ENCODE measurements around the gene GBF1.

The GBF1 gene

DNA sequence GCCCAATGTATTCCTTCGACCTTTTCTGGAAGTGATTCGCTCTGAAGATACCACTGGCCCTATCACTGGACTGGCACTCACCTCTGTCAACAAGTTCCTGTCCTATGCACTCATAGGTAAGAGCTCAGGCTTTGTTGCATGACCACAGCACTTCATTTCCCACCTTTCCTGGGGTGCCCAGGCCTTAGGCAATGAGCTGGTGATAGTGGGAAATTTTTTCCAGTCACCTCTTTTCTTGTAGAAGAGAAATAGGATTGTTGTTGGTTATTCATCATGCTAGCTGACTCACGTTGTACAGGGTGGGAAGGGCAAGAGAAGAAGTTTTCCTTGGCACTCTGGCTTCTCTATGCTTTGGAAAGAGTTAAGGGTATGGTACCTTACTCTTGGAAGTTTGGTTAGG is 98.7 kb downstream of the GBF1 start:
- no peak for ATAC-seq (ENCODE audit: insufficient read depth, low read depth)
- peaks cover 39% of the 10 kb centered on the region for H3K36me3 ChIP-seq (ENCODE audit: insufficient read depth, low read length)
- no peak overlapping the region for H2AFZ ChIP-seq (ENCODE audit: low read depth, low read length)
- no peak overlapping the region for H3K27ac ChIP-seq (ENCODE audit: low read length)
- 0 out of 2 replicates have a peak, but pooled peaks cover 4% of the 10 kb centered on the region for H4K20me1 ChIP-seq (ENCODE audit: insufficient read depth, low read length)
- no peak overlapping the region for H3K9ac ChIP-seq (ENCODE audit: low read depth, low read length)
- H3K9me3 ChIP-seq (ENCODE audit: insufficient read depth, low read length, severe bottlenecking), result no peaks in the 10 kb centered on the region
- no peak overlapping the region for H3K4me2 ChIP-seq (ENCODE audit: insufficient read depth, low read length)
- no peak for TF ChIP-seq EZH2 (IDR thresholded peaks at IDR 0.05; ENCODE audit: borderline replicate concordance, low read depth, low read length, severe bottlenecking)
- TF ChIP-seq, protein P1, sequence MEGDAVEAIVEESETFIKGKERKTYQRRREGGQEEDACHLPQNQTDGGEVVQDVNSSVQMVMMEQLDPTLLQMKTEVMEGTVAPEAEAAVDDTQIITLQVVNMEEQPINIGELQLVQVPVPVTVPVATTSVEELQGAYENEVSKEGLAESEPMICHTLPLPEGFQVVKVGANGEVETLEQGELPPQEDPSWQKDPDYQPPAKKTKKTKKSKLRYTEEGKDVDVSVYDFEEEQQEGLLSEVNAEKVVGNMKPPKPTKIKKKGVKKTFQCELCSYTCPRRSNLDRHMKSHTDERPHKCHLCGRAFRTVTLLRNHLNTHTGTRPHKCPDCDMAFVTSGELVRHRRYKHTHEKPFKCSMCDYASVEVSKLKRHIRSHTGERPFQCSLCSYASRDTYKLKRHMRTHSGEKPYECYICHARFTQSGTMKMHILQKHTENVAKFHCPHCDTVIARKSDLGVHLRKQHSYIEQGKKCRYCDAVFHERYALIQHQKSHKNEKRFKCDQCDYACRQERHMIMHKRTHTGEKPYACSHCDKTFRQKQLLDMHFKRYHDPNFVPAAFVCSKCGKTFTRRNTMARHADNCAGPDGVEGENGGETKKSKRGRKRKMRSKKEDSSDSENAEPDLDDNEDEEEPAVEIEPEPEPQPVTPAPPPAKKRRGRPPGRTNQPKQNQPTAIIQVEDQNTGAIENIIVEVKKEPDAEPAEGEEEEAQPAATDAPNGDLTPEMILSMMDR (IDR thresholded peaks at IDR 0.05; ENCODE audit: borderline replicate concordance, extremely low read depth, low read length, poor library complexity, severe bottlenecking), result no peak
- no peak overlapping the region for H3K4me3 ChIP-seq (ENCODE audit: low read depth in 1 of 2, low read length in 2 of 2)
- no peaks in the 10 kb centered on the region for H3K27me3 ChIP-seq (ENCODE audit: insufficient read depth, low read length, poor library complexity)
- DNase-seq, result no peak
- no peaks in the 10 kb centered on the region for H3K4me1 ChIP-seq (ENCODE audit: insufficient read depth, low read length)
- peaks cover 4% of the 10 kb centered on the region; the same call in 1 of the 2 replicates for H3K79me2 ChIP-seq (ENCODE audit: insufficient read depth, low read length)

DNA sequence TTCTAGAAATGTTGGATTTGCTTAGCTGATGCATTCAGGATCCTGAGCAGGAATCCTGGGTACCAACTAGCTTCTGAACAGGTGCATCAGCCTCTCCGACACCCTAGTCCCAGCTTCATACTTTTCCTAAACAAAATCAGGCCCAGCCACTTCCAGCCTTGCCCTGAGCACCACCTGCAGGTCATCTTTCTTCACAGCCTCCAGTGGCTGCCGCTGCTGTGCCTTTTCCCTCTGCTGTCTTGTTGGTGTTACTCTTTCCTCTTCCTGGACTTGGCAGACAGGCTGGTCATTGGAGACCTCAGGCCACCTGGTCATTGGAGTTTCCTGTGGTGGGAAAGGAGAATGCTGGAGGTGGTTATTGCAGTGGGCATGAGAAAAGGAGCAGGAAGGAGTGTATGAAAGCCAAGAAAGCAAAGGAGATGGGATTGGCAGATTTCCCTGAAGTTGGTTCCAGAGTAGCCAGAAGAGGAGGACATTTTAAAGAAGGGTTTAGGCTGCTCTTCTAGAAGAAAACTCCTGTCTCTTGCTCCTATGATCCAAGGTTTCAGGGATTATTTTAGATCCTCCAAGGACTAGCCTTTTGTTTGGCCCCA is 102.0 kb downstream of the GBF1 start:
- peaks cover 4% of the 10 kb centered on the region; the same call in 1 of the 2 replicates for H3K79me2 ChIP-seq (ENCODE audit: insufficient read depth, low read length)
- H3K4me3 ChIP-seq (ENCODE audit: low read depth in 1 of 2, low read length in 2 of 2), result no peak overlapping the region
- TF ChIP-seq, protein P1 (IDR thresholded peaks at IDR 0.05; ENCODE audit: borderline replicate concordance, extremely low read depth, low read length, poor library complexity, severe bottlenecking), result peak; percentile 53
- TF ChIP-seq EZH2 (IDR thresholded peaks at IDR 0.05; ENCODE audit: borderline replicate concordance, low read depth, low read length, severe bottlenecking), result no peak
- H3K9me3 ChIP-seq (ENCODE audit: insufficient read depth, low read length, severe bottlenecking), result no peaks in the 10 kb centered on the region
- no peaks in the 10 kb centered on the region for H3K27me3 ChIP-seq (ENCODE audit: insufficient read depth, low read length, poor library complexity)
- H4K20me1 ChIP-seq (ENCODE audit: insufficient read depth, low read length), result peaks cover 13% of the 10 kb centered on the region
- H3K36me3 ChIP-seq (ENCODE audit: insufficient read depth, low read length), result peaks cover 57% of the 10 kb centered on the region
- H3K9ac ChIP-seq (ENCODE audit: low read depth, low read length), result no peak overlapping the region
- ATAC-seq (ENCODE audit: insufficient read depth, low read depth) (no peak), DNase-seq (no peak)
- H2AFZ ChIP-seq (ENCODE audit: low read depth, low read length), result no peak overlapping the region
- H3K4me2 ChIP-seq (ENCODE audit: insufficient read depth, low read length), result no peak overlapping the region
- no peak overlapping the region for H3K27ac ChIP-seq (ENCODE audit: low read length)
- H3K4me1 ChIP-seq (ENCODE audit: insufficient read depth, low read length), result no peaks in the 10 kb centered on the region

DNA sequence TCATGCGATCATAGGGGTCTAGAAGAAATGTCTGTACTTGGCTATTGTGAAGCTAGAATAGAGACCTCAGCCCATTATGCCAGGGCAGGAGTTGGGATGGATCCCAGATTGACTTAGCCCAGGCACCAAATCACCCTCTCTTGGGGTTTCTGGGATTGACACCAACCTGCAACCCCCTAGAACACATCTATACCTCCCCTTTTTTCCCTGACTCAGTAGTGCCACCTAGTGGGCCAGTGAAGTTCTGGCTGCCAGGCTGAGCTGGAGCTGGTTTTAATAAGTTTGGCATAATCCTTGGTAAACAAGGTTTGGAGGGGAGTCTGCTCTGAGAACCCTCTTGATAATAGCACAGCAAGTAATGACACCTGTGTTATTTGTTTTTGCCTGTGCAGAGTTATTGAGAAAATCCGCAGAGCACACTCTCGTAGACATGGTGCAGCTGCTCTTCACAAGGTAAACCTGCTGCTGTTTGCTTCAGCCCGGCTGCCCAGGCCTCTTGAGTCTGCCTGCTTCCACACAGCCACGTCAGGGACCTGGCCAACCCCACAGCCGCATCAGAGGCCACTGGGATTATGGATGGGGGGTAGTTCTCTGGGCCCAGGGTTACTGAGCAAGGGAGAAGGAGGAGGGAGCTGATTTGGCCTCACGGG is 106.9 kb downstream of the GBF1 start:
- H4K20me1 ChIP-seq (ENCODE audit: insufficient read depth, low read length), result peaks cover 17% of the 10 kb centered on the region
- no peak overlapping the region for H3K27ac ChIP-seq (ENCODE audit: low read length)
- TF ChIP-seq EZH2 (IDR thresholded peaks at IDR 0.05; ENCODE audit: borderline replicate concordance, low read depth, low read length, severe bottlenecking), result no peak
- TF ChIP-seq, protein P1 (IDR thresholded peaks at IDR 0.05; ENCODE audit: borderline replicate concordance, extremely low read depth, low read length, poor library complexity, severe bottlenecking), result peak; percentile 95
- H3K9ac ChIP-seq (ENCODE audit: low read depth, low read length), result no peak overlapping the region
- no peak overlapping the region for H3K4me3 ChIP-seq (ENCODE audit: low read depth in 1 of 2, low read length in 2 of 2)
- DNase-seq (peak; percentile 72), ATAC-seq (ENCODE audit: insufficient read depth, low read depth) (peak; percentile 89)
- no peak overlapping the region for H3K4me2 ChIP-seq (ENCODE audit: insufficient read depth, low read length)
- H3K79me2 ChIP-seq (ENCODE audit: insufficient read depth, low read length), result no peaks in the 10 kb centered on the region
- H3K9me3 ChIP-seq (ENCODE audit: insufficient read depth, low read length, severe bottlenecking), result no peaks in the 10 kb centered on the region
- no peak overlapping the region for H2AFZ ChIP-seq (ENCODE audit: low read depth, low read length)
- no peaks in the 10 kb centered on the region for H3K27me3 ChIP-seq (ENCODE audit: insufficient read depth, low read length, poor library complexity)
- H3K4me1 ChIP-seq (ENCODE audit: insufficient read depth, low read length), result no peaks in the 10 kb centered on the region
- peaks cover 73% of the 10 kb centered on the region for H3K36me3 ChIP-seq (ENCODE audit: insufficient read depth, low read length)
